Measurements from ENCODE around the gene APOF.
"Not testable (repeated sequence)": the region's sequence is repeated elsewhere in the genome, so short reads cannot be mapped to it uniquely, and the experiment has no call there.

APOF gene, protein sequence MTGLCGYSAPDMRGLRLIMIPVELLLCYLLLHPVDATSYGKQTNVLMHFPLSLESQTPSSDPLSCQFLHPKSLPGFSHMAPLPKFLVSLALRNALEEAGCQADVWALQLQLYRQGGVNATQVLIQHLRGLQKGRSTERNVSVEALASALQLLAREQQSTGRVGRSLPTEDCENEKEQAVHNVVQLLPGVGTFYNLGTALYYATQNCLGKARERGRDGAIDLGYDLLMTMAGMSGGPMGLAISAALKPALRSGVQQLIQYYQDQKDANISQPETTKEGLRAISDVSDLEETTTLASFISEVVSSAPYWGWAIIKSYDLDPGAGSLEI

DNA sequence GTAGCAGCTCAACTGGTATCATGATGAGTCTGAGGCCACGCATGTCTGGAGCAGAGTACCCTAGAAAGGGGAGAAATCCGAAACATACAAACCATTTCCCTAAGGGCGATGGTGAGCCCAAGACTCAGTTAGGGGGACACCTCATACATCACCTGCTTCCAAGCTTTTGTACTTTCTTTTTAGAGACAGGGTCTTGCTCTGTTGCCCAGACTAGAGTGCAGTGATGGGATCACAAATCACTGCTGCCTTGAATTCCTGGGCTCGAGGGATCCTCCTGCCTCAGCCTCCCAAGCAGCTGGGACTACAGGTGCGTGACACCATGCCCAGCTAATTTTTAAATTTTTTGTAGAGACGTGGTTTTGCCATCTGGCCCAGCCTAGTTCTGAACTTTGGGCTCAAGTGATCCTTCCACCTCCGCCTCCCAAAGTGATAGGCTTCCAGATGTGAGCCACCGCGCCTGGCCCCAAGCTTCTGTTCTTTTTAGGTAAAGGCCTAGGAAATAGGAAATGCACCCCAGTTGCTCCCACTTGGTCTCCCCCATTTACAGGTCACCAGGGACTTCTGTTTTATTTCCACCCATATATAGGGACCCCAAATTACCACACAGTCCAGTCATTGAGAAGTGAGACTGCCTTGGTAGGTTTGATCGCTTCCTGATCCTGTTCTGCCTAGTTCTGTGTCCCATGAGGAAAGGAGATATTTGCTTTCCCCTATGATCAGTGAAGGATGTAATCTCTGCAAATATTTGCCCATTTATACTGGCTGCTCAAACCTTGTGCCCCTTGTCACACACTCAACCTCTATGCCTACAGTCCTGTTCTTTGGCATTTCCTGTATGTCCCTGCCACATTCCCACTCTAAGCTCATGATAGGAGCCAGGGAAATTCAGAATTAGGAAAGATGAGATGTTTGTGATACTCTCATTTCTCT lies at the start of gene APOF:
TSS of gene APOF (minus strand) at position 728 of the 930 bp plus-strand sequence. CDS start at position 616, 112 bp downstream.
- no peak for DNase-seq

DNA sequence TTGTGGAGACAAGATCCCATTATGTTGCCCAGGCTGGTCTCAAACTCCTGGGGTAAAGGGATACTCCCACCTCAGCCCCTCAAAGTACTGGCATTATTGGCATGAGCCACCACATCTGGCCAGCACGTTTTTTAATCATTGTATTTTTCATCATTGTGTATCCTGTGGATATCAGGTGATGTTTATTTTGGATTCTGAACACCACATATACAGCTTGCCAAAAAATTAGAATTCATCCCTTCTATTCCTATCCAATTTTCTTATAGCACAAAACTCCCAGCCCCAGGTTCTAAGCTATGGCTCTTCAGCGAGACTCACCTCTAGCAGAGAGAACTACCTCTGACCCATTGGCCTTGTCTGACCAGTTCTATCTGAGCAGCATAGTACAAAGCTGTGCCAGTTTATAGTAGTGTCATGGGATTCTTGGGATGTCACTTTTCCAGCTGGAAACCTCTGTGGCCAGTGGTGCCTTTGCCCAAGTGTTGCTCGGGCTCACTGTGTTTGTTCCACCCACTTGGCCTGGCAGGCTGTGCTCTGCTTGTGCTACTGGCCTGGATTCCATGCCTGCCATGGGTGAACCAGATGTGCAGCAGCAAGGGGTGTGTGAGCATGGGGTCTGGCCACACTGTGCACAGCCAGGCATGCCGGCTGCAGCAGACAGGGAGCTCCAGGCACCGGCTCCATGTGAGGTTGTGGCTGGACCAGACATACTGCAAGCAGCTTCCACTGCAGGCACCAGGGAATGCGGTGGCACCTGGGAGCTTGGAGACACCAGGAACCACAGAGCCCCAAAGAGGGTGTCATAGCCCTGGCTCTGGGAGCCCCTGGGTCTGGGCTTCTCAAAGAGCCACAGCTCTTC lies 49.4 kb upstream of the APOF start:
- no peak for DNase-seq

DNA sequence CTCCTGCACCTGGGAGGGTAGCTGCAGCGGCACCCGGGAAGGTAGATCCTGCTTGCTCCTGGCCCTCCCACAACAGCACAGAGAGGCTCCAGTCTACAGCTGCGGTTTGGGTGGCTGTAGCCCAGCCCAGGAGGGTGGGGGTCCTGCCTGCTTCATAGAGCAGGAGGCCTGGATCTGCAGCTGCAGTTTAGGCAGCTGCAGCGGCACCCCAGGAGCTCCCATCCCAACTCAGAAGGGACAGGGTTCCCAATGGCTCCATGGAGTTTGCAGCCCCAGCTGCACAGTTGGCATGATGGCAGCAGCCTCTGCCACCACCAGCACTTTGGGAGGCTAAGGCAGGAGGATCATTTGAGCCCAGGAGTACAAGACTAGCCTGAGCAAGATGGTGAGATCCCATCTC lies 48.1 kb upstream of the APOF start:
- DNase-seq: no peak

DNA sequence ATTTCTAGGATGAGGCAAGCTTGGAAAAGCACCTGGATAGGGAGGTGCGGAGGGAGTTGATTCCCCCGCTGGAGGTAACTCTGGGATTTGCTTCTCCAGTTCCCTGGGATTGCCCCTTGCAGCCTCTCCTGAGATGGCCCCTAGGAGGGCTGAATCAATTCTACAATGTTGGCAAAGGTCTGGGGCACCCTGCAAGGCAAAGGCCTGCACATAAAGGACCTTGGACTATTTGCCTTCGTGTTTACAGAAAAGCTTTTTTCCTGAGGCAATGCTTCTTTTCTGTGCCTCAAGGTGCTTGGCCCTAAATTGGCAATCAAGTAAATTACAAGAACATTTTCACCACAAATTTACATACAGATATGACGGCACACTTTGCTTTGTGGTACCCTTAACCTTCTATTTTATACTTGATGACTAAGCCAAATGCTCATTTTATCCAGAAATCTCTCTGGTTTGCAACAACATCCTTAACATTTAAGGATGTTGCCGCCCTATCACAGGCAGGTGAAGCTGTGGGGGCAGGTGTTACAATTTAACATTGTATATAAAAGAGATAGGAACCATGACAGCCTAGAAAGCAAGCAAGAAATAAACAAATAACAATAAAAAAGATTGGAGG lies 46.3 kb upstream of the APOF start:
- no peak for DNase-seq

DNA sequence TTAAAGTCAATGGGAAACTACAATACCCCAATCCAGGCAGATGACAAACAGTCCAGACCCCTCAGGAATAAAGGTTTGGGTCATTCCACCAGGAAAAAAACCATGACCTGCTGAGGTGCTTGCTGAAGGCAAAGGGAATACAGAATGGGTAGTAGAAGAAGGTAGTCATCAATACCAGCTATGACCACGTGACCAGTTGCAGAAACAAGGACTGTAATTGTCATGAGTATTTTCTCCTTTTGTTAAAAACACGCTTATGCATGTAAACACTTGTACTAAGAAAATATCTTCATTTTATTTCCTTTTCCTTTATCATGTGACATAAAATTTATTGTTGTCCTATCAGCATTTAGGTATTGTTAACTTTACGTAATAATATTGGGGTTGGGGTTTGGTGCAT lies 41.6 kb upstream of the APOF start:
- not testable (repeated sequence) for DNase-seq

DNA sequence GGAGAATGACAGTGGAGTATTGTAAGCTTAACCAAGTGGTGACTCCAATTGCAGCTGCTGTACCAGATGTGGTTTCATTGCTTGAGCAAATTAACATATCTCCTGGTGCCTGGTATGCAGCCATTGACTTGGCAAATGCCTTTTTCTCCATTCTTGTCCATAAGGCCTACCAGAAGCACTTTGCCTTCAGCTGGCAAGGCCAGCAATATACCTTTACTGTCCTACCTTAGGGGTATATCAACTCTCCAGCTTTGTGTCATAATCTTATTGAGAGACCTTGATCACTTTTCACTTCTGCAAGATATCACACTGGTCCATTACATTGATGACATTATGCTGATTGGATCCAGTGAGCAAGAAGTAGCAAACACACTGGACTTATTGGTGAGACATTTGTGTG lies 39.0 kb upstream of the APOF start:
- not testable (repeated sequence) for DNase-seq

DNA sequence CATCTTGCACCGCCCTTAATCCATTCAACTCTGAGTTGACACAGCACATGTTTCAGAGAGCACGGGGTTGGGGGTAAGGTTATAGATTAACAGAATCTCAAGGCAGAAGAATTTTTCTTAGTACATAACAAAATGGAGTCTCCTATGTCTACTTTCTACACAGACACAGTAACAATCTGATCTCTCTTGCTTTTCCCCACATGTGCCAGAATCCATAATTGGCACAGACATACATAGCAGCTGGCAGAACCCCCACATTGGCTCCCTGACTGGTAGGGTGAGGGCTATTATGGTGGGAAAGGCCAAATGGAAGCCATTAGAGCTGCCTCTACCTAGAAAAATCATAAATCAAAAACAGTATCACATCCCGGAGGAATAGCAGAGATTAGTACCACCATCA lies 38.5 kb upstream of the APOF start:
- DNase-seq: not testable (repeated sequence)

DNA sequence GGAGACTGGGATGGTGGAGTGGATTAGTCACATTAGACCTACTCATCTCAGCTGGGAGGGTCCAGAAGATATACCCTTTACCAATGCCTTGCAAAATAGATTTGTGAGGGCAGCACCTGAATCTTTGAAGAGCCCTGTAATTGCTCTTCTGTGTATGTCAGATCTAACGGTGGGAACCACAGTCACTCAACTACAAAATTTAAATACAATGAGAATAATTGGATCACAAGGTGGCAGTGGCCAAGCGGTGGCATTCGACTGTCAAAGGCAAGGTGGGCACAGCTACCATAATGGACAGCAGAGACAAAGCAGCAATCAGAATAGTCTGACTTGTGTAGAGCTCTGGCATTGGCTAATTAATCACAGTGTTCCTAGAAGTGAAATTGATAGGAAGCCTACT lies 36.8 kb upstream of the APOF start:
- not testable (repeated sequence) for DNase-seq

DNA sequence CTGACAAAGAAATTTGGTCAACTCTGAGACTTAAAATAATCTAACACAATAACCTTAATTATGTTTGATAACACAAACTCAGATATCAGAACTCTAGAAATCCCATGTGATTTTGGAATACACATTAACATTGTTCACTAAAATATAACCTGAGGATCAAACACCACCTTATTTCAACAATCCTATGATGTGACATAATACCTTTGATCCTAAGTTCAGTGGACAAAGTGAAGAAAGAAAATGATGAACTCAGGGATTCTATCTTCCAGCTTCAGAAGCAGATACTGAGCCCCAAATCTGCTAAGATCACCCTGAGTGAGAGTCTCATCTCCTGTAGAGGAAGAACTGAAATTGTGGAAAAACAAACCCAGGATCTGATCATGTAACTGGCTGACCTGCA lies 35.7 kb upstream of the APOF start:
- no peak for DNase-seq

DNA sequence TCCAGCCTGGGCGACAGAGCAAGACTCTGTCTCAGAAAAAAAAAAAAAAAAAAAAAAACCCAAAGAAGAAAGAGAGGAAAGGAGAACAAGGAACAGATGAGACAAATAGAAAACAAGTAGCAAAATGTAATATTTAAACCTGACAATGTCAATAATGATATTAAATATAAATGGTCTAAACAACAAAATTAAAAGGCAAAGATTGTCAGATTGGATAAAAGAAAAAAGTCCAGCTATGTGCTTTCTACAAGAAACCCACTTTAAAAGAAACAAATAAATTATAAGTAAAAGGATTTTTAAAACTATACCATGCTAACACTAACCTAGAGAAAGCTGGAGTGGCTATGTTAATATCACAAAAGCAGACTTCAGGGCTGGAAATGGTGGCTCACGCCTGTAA lies 29.7 kb upstream of the APOF start:
- no peak for DNase-seq

DNA sequence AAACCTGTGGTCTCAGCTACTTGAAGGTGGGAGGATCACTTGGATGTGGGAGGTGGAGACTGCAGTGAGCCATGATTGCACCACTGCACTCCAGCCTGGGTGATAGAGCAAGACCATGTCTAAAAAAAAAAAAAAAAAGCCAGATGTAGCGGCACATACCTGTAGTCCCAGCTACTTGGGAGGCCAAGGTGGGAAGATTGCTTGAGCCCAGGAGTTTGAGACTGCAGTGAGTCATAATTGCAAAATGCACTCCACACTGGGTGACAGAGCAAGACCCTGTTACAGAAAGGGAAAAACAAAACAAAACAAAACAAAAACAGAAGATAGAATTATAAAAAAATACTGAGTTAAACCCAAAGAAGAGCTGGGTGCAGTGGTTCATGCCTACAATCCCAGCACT lies 29.1 kb upstream of the APOF start:
- no peak for DNase-seq

DNA sequence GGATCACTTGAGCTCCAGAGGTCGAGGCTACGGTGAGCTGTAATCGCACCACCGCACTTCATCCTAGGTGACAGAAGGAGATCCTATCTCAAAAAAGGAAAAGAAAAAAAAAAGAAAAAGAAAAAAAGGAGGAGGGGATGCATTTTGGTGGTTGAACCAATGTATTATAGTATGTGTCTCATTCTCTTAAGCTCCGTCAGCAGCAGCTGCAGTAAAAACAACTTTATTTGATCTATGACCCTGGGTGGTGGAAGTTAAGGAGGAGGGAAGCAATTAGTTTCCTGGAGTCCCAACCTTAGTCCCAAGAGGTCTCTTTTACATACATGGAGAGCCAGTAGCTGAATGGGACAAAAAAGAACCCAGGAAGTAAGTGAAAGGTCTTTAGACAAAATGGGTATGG lies 26.8 kb upstream of the APOF start:
- DNase-seq: no peak

DNA sequence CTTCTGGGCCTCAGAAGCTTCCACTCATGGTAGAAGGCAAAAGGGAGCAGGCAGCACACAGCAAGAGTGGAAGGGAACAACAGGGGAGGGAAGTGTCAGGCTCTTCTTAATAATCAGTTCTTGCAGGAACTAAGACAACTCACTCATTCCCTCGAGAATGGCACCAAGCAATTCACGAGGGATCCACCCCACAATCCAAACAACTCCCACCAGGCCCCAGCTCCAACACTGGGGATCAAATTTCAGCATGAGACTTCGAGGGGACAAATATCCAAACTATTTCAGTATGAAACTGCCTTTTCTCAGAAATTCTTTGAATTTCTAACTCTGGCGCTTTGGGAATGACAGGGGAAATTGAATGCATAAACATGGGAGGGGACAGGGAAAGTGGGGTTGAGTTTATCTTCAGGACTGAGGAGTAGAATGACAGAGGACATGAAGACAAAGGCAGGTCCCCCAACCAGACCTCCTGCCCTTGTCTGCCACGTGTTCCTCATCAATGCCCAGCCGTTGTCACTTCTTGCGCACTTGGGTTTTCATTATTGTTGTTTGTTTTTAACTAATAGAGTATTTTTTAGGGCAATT lies 24.6 kb upstream of the APOF start:
- DNase-seq: no peak

DNA sequence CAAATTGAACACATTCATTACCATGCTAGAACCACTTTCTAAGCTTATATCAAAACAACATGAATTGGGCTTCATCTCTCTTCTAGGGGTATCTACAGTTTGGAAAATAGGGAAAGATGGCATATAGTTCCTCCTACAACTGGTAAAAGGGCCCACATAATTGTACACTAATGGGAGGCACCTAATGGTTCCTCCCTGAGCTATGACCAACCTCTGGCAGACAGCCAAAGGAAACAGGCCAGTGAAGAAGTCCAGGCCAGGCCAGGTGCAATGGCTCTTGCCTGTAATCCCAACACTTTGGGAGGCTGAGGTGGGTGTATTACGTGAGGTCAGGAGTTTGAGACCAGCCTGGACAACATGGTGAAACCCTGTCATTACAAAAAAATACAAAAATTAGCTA lies 23.2 kb upstream of the APOF start:
- DNase-seq: no peak

DNA sequence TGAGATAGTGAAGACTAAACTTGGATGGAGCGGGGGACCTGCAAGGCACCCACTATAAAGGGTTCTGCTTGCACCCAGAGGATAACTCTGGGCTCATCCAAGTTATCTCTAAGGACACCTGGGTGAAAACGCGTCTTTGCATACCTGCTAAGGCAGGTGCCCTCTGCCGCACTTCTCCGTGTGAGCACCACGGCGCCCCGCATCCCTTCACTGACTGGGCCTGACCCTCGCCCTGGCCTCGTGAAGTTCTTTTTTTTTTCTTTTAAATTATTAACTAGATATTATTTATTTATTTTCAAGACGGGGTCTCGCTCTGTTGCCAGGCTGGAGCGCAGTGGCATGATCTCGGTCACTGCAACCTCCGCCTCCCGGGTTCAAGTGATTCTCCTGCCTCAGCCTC lies 20.0 kb upstream of the APOF start:
- DNase-seq: no peak

DNA sequence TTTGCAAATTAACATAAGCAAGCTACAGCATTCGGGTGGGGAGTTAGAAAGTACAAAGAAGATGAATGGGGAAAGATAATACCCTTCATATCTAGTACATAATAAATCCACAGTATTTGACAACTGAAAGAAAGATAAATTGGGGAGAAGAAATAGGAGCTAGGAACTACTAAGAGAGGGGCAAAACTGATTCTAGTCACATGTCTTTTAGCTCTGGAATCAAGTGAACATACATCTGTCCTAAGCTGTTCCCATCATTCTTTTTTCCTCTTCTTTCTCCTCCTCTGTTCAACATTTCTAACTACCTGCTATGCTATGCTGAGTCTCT lies 15.3 kb upstream of the APOF start:
- no peak for DNase-seq

DNA sequence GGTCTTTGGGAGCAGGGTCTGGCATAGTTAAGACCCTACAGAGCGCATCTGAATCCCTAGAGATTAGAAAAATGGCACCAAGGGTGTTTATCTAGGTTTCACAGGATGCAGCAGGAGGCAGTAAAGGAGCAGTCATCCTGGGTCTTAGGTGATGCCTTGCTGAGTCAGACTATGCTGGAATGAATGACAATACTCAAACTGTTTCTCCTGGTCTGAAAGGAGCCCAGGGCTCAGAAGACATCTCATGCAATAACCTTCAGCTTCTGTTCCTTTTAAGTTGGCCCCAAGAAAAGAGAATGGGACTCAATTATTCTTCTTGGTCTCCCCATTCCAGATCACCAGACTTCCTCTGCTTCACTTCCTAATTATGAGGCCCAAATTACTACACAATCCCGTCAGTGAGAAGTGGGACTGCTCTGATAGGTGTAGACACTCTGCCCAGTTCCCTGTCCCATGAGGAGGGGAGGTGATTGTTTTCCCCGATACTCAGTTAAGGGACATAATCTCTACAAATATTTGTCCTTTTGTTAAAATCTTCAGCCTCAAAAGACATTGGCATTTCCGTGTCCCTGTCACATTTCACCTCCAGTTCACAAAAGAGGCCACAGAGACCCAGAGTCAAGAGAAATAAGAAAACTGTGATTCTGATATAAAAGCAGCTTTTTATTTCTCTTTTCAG lies 14.8 kb upstream of the APOF start:
- DNase-seq: no peak

DNA sequence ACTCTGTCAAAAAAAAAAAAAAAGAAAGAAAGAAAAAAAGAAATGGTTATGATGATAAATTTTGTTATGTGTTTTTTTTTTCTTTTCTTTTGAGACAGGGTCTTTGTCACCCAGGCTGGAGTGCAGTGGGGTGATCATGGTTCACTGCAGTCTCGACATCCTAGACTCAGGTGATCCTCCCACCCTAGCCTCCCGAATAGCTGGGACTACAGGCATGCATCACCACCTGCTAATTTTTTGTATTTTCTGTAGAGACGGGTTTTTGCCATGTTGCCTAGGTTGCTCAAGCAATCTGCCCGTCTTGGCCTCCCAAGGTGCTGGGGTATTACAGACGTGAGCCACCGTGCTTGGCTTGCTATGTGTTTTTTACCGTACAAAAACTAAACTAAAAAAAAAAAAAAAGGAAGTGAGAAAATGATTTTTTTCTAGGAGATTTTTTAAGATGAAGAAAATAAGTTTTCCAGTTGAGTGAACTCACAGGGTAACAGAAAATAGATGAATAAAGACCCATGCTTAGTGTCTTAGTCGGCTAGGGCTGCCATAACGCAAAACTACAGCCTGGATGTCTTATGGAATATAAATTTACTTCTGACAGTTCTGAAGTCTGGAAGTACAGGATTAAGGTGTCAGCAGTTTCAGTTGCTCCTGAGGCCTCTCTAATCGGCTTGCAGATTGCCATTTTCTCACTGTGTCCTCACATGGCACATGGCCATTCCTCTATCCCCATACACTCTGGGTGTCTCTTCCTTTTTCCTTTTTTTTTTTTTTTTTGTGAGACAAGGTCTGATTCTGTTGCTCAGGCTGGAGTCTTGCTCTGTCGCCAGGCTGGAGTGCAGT lies 13.2 kb upstream of the APOF start:
- no peak for DNase-seq

DNA sequence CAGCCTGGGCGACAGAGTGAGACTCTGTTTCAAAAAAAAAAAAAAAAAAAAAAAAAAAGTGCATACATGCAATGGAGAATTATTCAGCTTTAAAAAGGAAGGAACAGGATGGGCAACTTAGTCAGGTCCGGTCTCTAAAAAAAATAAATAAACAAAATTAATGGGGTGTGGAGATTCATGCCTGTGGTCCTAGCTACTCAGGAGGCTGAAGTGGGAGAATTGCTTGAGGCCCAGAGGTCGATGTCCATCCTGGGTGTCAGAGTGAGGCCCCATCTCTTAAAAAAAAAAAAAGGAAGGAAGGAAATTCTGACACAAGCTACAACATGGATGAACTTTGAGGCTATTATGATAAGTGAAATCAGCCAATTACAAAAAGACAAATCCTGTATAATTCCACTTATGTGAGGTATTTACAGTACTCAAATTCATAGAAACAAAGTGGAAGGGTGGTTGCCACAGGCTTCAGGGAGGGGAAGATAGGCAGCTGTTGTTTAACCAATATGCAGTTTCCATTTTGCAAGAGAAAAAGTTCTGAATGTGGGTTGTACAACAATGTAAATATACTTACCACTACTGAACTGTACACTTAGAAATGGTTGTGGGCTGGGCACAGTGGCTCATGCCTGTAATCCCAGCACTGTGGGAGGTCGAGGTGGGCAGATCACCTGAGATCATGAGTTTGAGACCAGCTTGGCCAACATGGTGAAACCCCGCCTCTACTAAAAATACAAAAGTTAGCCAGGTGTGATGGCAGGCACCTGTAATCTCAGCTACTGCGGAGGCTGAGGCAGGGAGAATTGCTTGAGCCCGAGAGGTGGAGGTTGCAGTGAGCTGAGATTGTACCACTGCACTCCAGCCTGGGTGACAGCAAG lies 12.3 kb upstream of the APOF start:
- DNase-seq: no peak

DNA sequence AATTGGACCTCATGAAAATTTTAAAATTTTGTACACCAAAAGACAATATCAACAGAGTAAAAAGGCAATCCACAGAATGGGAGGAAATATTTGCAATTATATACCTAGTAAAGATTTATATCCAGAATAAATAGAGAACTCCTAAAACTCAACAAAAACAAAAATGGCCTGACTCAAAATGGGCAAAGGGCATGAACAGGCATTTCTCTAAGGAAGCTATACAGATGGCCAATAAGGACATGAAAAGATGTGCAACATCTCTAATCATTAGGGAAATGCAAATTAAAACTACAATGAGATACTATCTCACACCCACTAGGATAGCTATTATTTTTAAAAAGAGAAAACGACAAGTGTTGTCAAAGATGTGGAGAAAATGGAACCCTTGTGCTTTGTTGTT lies 10.9 kb upstream of the APOF start:
- no peak for DNase-seq

All from NCI-H510A (cell line).